ENCODE measurements around the gene SPRING1. TPM values are rescaled to one million over a fixed set of nuclear protein-coding genes. Genes with fewer than 3 reads are reported as not detected.

SPRING1 gene
- total and polyA plus RNA-seq, 2 of the 4 experiments (the other 2 are of a cell fraction) = 12.4 to 14.0 TPM

DNA sequence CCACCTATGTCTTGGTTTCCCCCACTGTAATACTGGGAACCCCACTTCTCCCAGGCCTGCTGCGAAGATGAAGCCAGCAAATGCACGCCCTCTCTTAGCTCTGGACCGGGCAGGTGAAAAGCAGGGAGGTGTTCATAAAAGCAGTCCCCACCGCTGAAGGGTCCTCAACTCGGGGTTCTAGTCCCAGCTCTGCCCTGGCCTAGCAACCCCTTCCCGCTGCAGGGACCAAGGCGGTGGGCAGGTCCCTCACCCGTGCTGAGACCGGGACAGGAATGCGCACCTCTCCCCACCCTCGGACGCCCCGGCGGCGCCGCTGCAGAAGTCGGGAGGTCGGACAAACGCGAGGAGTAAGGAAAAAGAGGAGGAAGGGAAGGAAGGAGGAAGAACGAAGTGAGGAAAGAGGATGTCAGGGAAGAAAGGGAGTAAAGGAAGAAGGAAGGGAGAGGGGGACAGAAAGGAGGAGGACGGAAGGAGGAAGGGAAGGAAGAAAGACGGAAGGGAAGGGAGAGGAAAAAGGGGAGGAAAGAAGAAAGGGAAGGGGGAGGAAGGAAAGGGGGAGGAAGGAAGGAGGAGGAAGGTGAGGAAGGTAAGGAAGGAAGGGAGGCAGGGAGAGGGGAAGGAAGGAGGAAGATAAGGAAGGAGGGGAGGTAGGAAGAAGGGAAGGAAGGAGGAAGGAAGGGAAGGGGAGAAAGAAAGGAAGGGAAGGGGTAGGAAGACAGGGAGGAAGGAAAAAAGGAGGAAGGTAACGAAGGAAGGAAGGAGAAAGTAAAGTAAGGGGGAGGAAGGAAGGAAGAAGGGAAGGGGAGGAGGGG is 701 bp downstream of the SPRING1 start:
- Histone ChIP-seq H3K56ac (ENCODE audit: extremely low read depth, insufficient read depth, low read length) (0 out of 2 replicates have a peak overlapping the region, but pooled peaks have one; percentile 10), H3K36me3 (ENCODE audit: control insufficient read depth, insufficient read depth, low read length) (peaks cover 1% of the 10 kb centered on the region), H3K79me1 (ENCODE audit: low read depth in 1 of 2, low read length in 2 of 2) (peaks cover 14 to 40% of the 10 kb centered on the region in 2 experiments; a peak in 3 of 4 replicates), H3K27me3 (ENCODE audit: control insufficient read depth, insufficient read depth, low read length) (no peaks in the 10 kb centered on the region), H2AK9ac (replicated peaks; ENCODE audit: low read depth, low read length, poor library complexity) (peak overlapping the region; percentile 92), H3K9ac (ENCODE audit: low read depth, low read length) (peak overlapping the region; percentile 94), H3K4me2 (ENCODE audit: low read depth, low read length) (peak overlapping the region; percentile 84), H3K4me1 (ENCODE audit: control insufficient read depth, insufficient read depth, low read length) (peaks cover 2% of the 10 kb centered on the region; the same call in 1 of the 2 replicates), H2AK5ac (ENCODE audit: low read depth, low read length) (peak overlapping the region; percentile 93), H2BK20ac (ENCODE audit: low read depth, low read length) (no peak overlapping the region), H2BK15ac (ENCODE audit: low read depth, low read length) (no peak overlapping the region), H3K18ac (ENCODE audit: low read depth, low read length) (0 out of 2 replicates have a peak overlapping the region, but pooled peaks have one; percentile 21), H3K23ac (ENCODE audit: low read depth, low read length) (peak overlapping the region; percentile 98), H3K9me1 (ENCODE audit: insufficient read depth, low read length) (0 out of 2 replicates have a peak, but pooled peaks cover 2% of the 10 kb centered on the region), H3K9me3 (ENCODE audit: control insufficient read depth, insufficient read depth, low read length) (no peaks in the 10 kb centered on the region), H4K5ac (ENCODE audit: low read depth, low read length) (peak overlapping the region; percentile 22), H2AFZ (replicated peaks; ENCODE audit: low read length, poor library complexity) (peak overlapping the region; percentile 96), H4K91ac (ENCODE audit: insufficient read depth, low read depth, low read length) (peak overlapping the region; percentile 52), H2BK5ac (ENCODE audit: low read depth, low read length, poor library complexity, severe bottlenecking) (peak overlapping the region; percentile 44), H2BK120ac (ENCODE audit: low read depth, low read length) (peak overlapping the region; percentile 27; the same call in 1 of the 2 replicates), H3K27ac (ENCODE audit: insufficient read depth, low read length) (peak overlapping the region; percentile 60), H3K4me3 (ENCODE audit: insufficient read depth, low read depth, low read length) (peak overlapping the region; percentile 74), H4K20me1 (ENCODE audit: insufficient read depth, low read length) (peaks cover 3% of the 10 kb centered on the region; the same call in 1 of the 2 replicates), H4K8ac (ENCODE audit: low read depth in 2 of 2, low read length in 2 of 2) (peak overlapping the region; percentile 79 to 87), H3K14ac (replicated peaks; ENCODE audit: low read depth, low read length) (peak overlapping the region; percentile 96), H3K4ac (ENCODE audit: low read depth, low read length) (peak overlapping the region; percentile 87)
- ChIA-PET POLR2A (ENCODE audit: unreplicated experiment) (no interaction called here), CTCF (no interaction called here)
- BruUV-seq (replicated peaks) = no TSS peak
- dilution Hi-C loops (cut with HindIII; ENCODE audit: low sequenced_read_pairs, unreplicated experiment) = no loop called here
- TF ChIP-seq CEBPB (IDR thresholded peaks at IDR 0.05; ENCODE audit: low read depth, low read length) = no peak
- no peak for TF ChIP-seq RFX5 (IDR thresholded peaks at IDR 0.05; ENCODE audit: low read depth, low read length)
- TF ChIP-seq RCOR1 (IDR thresholded peaks at IDR 0.05; ENCODE audit: insufficient replicate concordance, low read length) = no peak
- 0% methylated on average over 7 of the region's 24 CpGs; no CpG with 5 or more reads in 1 of the 2 experiments for WGBS, 2 experiments (ENCODE audit: extremely low coverage in 2 of 2, insufficient read length in 1 of 2)
- no peak for ATAC-seq (ENCODE audit: low read depth)
- in situ Hi-C loops (cut with MboI; ENCODE audit: low sequenced_read_pairs) = no loop called here
- no peak for DNase-seq
- intact Hi-C loops (cut with micrococcal nuclease) = no loop called here
